ENCODE results near the gene STK24.

STK24 gene

DNA sequence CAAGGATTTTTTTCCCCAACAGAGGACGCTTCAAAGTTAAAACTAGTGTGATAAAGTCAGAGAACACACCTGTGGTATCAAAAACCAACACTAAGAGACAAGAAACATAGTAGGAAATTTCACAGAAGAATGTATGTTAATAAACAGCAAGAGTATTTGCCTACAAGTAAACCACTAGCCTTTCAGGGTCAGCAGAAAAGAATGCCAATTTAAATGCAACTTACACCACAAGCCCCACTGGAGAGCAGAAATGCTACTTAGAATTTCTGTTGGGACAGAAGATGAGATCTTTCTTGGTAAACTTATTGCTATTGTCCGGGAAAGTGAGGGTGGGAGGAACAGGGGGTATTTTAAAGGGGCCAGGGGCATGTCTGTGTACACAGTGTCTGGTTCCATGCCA lies 68.6 kb downstream of the STK24 start:
- H2AFZ ChIP-seq (ENCODE audit: low read depth, low read length, severe bottlenecking) = no peak overlapping the region
- H3K9me3 ChIP-seq (ENCODE audit: insufficient read depth, low read length) = no peaks in the 10 kb centered on the region
- no peaks in the 10 kb centered on the region for H3K27me3 ChIP-seq (ENCODE audit: low read length)
- no peak overlapping the region for H3K4me2 ChIP-seq (ENCODE audit: low read depth, low read length, poor library complexity, severe bottlenecking)
- peaks cover 13% of the 10 kb centered on the region; the same call in 1 of the 2 replicates for H4K20me1 ChIP-seq (ENCODE audit: low read depth, low read length)
- no peaks in the 10 kb centered on the region for H3K9me2 ChIP-seq (replicated peaks; ENCODE audit: insufficient read depth, low read length)
- H3K79me2 ChIP-seq (ENCODE audit: insufficient read depth, low read length) = peaks cover 51% of the 10 kb centered on the region
- TF ChIP-seq, protein P1, sequence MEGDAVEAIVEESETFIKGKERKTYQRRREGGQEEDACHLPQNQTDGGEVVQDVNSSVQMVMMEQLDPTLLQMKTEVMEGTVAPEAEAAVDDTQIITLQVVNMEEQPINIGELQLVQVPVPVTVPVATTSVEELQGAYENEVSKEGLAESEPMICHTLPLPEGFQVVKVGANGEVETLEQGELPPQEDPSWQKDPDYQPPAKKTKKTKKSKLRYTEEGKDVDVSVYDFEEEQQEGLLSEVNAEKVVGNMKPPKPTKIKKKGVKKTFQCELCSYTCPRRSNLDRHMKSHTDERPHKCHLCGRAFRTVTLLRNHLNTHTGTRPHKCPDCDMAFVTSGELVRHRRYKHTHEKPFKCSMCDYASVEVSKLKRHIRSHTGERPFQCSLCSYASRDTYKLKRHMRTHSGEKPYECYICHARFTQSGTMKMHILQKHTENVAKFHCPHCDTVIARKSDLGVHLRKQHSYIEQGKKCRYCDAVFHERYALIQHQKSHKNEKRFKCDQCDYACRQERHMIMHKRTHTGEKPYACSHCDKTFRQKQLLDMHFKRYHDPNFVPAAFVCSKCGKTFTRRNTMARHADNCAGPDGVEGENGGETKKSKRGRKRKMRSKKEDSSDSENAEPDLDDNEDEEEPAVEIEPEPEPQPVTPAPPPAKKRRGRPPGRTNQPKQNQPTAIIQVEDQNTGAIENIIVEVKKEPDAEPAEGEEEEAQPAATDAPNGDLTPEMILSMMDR (IDR thresholded peaks at IDR 0.05; ENCODE audit: insufficient read depth, low read length, poor library complexity, severe bottlenecking) = no peak
- no peak for TF ChIP-seq EZH2phosphoT487 (conservative IDR thresholded peaks at IDR 0.05; ENCODE audit: low read length)
- H3K27ac ChIP-seq (ENCODE audit: low read depth, low read length) = no peak overlapping the region
- H3F3A ChIP-seq (ENCODE audit: insufficient read depth) = no peaks in the 10 kb centered on the region
- H3K9ac ChIP-seq (ENCODE audit: low read length) = no peak overlapping the region
- no peak overlapping the region for H3K4me3 ChIP-seq (ENCODE audit: insufficient read depth, low read length, poor library complexity, severe bottlenecking)
- H3K36me3 ChIP-seq (ENCODE audit: low read length) = no peaks in the 10 kb centered on the region

DNA sequence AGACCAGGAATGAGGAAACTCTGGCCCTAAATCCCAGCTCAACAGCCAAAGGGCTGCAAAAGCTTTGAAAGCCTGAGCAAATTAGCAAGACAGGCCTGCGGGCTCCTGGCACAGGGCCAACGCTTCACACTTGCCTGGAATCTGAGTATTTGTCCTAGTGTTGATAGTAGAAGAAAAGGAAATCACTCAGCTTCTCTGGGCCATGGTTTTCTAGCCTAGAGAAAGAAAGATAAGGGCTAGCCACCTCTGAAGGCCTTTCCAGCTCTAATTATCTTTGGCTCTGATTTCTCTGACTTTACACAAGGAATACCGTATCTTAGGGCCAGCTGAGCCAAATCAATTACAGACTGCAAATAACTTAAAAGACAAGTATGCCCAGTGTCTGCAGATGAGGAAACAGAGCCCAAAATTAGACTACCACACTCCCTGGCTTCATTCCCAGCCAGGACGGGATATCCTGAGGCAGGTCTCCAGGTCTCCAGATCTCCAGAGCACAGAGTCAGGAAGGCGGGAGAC lies 69.6 kb downstream of the STK24 start:
- Histone ChIP-seq H3K27ac (ENCODE audit: low read depth, low read length) (no peak overlapping the region), H3F3A (ENCODE audit: insufficient read depth) (no peaks in the 10 kb centered on the region), H2AFZ (ENCODE audit: low read depth, low read length, severe bottlenecking) (no peak overlapping the region), H3K9me3 (ENCODE audit: insufficient read depth, low read length) (no peaks in the 10 kb centered on the region), H3K9ac (ENCODE audit: low read length) (no peak overlapping the region), H3K27me3 (ENCODE audit: low read length) (no peaks in the 10 kb centered on the region), H3K79me2 (ENCODE audit: insufficient read depth, low read length) (peaks cover 52% of the 10 kb centered on the region), H4K20me1 (ENCODE audit: low read depth, low read length) (peaks cover 13% of the 10 kb centered on the region; the same call in 1 of the 2 replicates), H3K4me3 (ENCODE audit: insufficient read depth, low read length, poor library complexity, severe bottlenecking) (no peak overlapping the region), H3K4me2 (ENCODE audit: low read depth, low read length, poor library complexity, severe bottlenecking) (no peak overlapping the region), H3K36me3 (ENCODE audit: low read length) (no peaks in the 10 kb centered on the region), H3K9me2 (replicated peaks; ENCODE audit: insufficient read depth, low read length) (no peaks in the 10 kb centered on the region)
- TF ChIP-seq, protein P1 (IDR thresholded peaks at IDR 0.05; ENCODE audit: insufficient read depth, low read length, poor library complexity, severe bottlenecking) = no peak
- no peak for TF ChIP-seq EZH2phosphoT487 (conservative IDR thresholded peaks at IDR 0.05; ENCODE audit: low read length)

DNA sequence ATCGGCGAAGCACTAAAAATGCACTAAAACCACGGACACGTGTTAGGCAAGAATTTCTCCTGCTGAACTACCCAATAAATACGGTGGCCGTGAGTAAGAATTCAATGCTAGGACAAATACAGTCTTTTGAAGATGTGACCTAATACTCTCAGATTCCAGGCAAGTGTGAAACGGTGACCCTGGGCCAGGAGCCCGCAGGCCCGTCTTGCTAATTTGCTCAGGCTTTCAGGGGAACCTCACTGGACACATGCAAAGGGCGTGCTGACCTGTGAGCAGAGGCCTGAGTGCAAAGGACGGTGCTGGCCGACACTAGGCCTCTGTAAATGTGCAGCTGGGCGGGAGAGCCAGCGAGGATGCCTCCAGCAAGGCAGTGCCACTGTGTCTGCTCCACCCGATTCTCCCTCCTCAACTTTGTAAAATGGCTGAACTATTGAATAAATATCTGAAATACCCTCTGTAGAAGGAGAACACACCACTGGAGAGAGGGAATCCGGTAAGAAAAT lies 70.1 kb downstream of the STK24 start:
- H2AFZ ChIP-seq (ENCODE audit: low read depth, low read length, severe bottlenecking) = no peak overlapping the region
- H3K9me3 ChIP-seq (ENCODE audit: insufficient read depth, low read length) = no peaks in the 10 kb centered on the region
- H3K4me2 ChIP-seq (ENCODE audit: low read depth, low read length, poor library complexity, severe bottlenecking) = no peak overlapping the region
- H3K9ac ChIP-seq (ENCODE audit: low read length) = no peak overlapping the region
- H4K20me1 ChIP-seq (ENCODE audit: low read depth, low read length) = peaks cover 13% of the 10 kb centered on the region; the same call in 1 of the 2 replicates
- TF ChIP-seq EZH2phosphoT487 (conservative IDR thresholded peaks at IDR 0.05; ENCODE audit: low read length) = no peak
- TF ChIP-seq, protein P1 (IDR thresholded peaks at IDR 0.05; ENCODE audit: insufficient read depth, low read length, poor library complexity, severe bottlenecking) = no peak
- no peaks in the 10 kb centered on the region for H3K36me3 ChIP-seq (ENCODE audit: low read length)
- peaks cover 55% of the 10 kb centered on the region for H3K79me2 ChIP-seq (ENCODE audit: insufficient read depth, low read length)
- no peak overlapping the region for H3K27ac ChIP-seq (ENCODE audit: low read depth, low read length)
- no peaks in the 10 kb centered on the region for H3K27me3 ChIP-seq (ENCODE audit: low read length)
- no peaks in the 10 kb centered on the region for H3F3A ChIP-seq (ENCODE audit: insufficient read depth)
- H3K4me3 ChIP-seq (ENCODE audit: insufficient read depth, low read length, poor library complexity, severe bottlenecking) = no peak overlapping the region
- no peaks in the 10 kb centered on the region for H3K9me2 ChIP-seq (replicated peaks; ENCODE audit: insufficient read depth, low read length)

Measured in SU-DHL-6 (cell line).